RPMI8226 (cell line): ENCODE measurements around the gene MAP3K5.

ENCODE experiments used
- DNase-seq: peaks from one replicate; pipeline ENCODE4 v3.0.0-alpha.2; 2015

The MAP3K5 gene

GRCh38 chr6:136749359-136749997, 42.8 kb downstream of the MAP3K5 start:
- no peak for DNase-seq

GRCh38 chr6:136747507-136747906, 44.8 kb downstream of the MAP3K5 start:
- DNase-seq: no peak

GRCh38 chr6:136745300-136745699, 47.0 kb downstream of the MAP3K5 start:
- DNase-seq: no peak

- DNase-seq: no peak
Measured at GRCh38 chr6:136744889-136745288, 47.4 kb downstream of the MAP3K5 start.

GRCh38 chr6:136742125-136742524, 50.2 kb downstream of the MAP3K5 start:
- no peak for DNase-seq

- no peak for DNase-seq
Measured at GRCh38 chr6:136740050-136740974, 52.0 kb downstream of the MAP3K5 start.

GRCh38 chr6:136739501-136739900, 52.8 kb downstream of the MAP3K5 start:
- no peak for DNase-seq

GRCh38 chr6:136739071-136739470, 53.2 kb downstream of the MAP3K5 start:
- no peak for DNase-seq

- no peak for DNase-seq
Measured at GRCh38 chr6:136738692-136739057, 53.6 kb downstream of the MAP3K5 start.

GRCh38 chr6:136737871-136738691, 54.2 kb downstream of the MAP3K5 start:
- no peak for DNase-seq

GRCh38 chr6:136737374-136737844, 54.9 kb downstream of the MAP3K5 start:
- no peak for DNase-seq

GRCh38 chr6:136736281-136736960, 55.9 kb downstream of the MAP3K5 start:
- DNase-seq: no peak

GRCh38 chr6:136734977-136735376, 57.3 kb downstream of the MAP3K5 start:
- DNase-seq: no peak

GRCh38 chr6:136732889-136733288, 59.4 kb downstream of the MAP3K5 start:
- DNase-seq: no peak

- DNase-seq: no peak
Measured at GRCh38 chr6:136729832-136730231, 62.4 kb downstream of the MAP3K5 start.

- DNase-seq: no peak
Measured at GRCh38 chr6:136728976-136729515, 63.2 kb downstream of the MAP3K5 start.

- no peak for DNase-seq
Measured at GRCh38 chr6:136728033-136728939, 64.0 kb downstream of the MAP3K5 start.

GRCh38 chr6:136726837-136727557, 65.3 kb downstream of the MAP3K5 start:
- DNase-seq: no peak

GRCh38 chr6:136725124-136725523, 67.2 kb downstream of the MAP3K5 start:
- no peak for DNase-seq

GRCh38 chr6:136723780-136724179, 68.5 kb downstream of the MAP3K5 start:
- peak; percentile 66 for DNase-seq

GRCh38 chr6:136721467-136721866, 70.8 kb downstream of the MAP3K5 start:
- DNase-seq: no peak
